Measurements from ENCODE around the gene OGFR.

The OGFR gene

GRCh38 chr20:62818592-62819493 is 14.2 kb downstream of the OGFR start (continued):
- TF ChIP-seq ZNF548 (tag by site-specific recombination; IDR thresholded peaks at IDR 0.05), result no peak
- no peak for TF ChIP-seq ZNF266 (tag by site-specific recombination; IDR thresholded peaks at IDR 0.05; ENCODE audit: low read depth)
- TF ChIP-seq ZNF707 (tag by site-specific recombination; IDR thresholded peaks at IDR 0.05), result no peak
- no peak for TF ChIP-seq SALL2 (tag by site-specific recombination; IDR thresholded peaks at IDR 0.05; ENCODE audit: borderline replicate concordance)
- 0 out of 2 replicates have a peak, but pooled peaks have one; percentile 13 for TF ChIP-seq SP3 (tag by site-specific recombination; IDR thresholded peaks at IDR 0.05)
- TF ChIP-seq ZNF449 (tag by site-specific recombination; IDR thresholded peaks at IDR 0.05), result peak; percentile 82; the same call in 1 of the 2 replicates
- TF ChIP-seq ZNF473 (tag by site-specific recombination; IDR thresholded peaks at IDR 0.05), result no peak
- TF ChIP-seq ZBTB44 (tag by site-specific recombination; IDR thresholded peaks at IDR 0.05), result no peak
- no peak for TF ChIP-seq ZNF837 (tag by site-specific recombination; IDR thresholded peaks at IDR 0.05)
- TF ChIP-seq FEZF1 (tag by site-specific recombination; IDR thresholded peaks at IDR 0.05), result no peak
- 0 out of 2 replicates have a peak, but pooled peaks have one; percentile 11 for TF ChIP-seq SP7 (tag by site-specific recombination; IDR thresholded peaks at IDR 0.05)
- peak; percentile 81 for TF ChIP-seq GLIS1 (tag by site-specific recombination; IDR thresholded peaks at IDR 0.05)
- no peak for TF ChIP-seq TSHZ1 (tag by site-specific recombination; IDR thresholded peaks at IDR 0.05; ENCODE audit: borderline replicate concordance)
- TF ChIP-seq KLF17 (tag by site-specific recombination; IDR thresholded peaks at IDR 0.05), result peak; percentile 89; the same call in 1 of the 2 replicates
- TF ChIP-seq ZNF391 (tag by site-specific recombination; IDR thresholded peaks at IDR 0.05; ENCODE audit: borderline replicate concordance, low read depth), result no peak
- peak; percentile 99 for TF ChIP-seq ZNF335 (tag by site-specific recombination; conservative IDR thresholded peaks at IDR 0.05)
- no peak for TF ChIP-seq ZNF785 (tag by site-specific recombination; IDR thresholded peaks at IDR 0.05)
- 0 out of 2 replicates have a peak, but pooled peaks have one; percentile 55 for TF ChIP-seq ZBTB6 (tag by site-specific recombination; IDR thresholded peaks at IDR 0.05)
- TF ChIP-seq ZNF10 (tag by site-specific recombination; IDR thresholded peaks at IDR 0.05), result no peak
- TF ChIP-seq PRDM6 (tag by site-specific recombination; IDR thresholded peaks at IDR 0.05), result no peak
- peak; percentile 68 for TF ChIP-seq ZBTB8A (tag by site-specific recombination; IDR thresholded peaks at IDR 0.05)
- TF ChIP-seq ZNF654 (tag by site-specific recombination; IDR thresholded peaks at IDR 0.05; ENCODE audit: low read depth), result no peak
- no peak for TF ChIP-seq CTCF (tag by site-specific recombination; IDR thresholded peaks at IDR 0.05)
- TF ChIP-seq GLI4 (tag by site-specific recombination; IDR thresholded peaks at IDR 0.05), result no peak
